Measurements from ENCODE around the gene COTL1.

Gene COTL1

GRCh38 chr16:84595052-84595481 is 22.8 kb downstream of the COTL1 start:
- no peak for ATAC-seq
- TF ChIP-seq CREB5 (CRISPR knock-in tag; IDR thresholded peaks at IDR 0.05; ENCODE audit: low read depth) (no peak), SNAI2 (CRISPR knock-in tag; IDR thresholded peaks at IDR 0.05) (no peak), POU6F1 (CRISPR knock-in tag; IDR thresholded peaks at IDR 0.05; ENCODE audit: borderline replicate concordance, low read depth) (no peak), ZFP30 (CRISPR knock-in tag; IDR thresholded peaks at IDR 0.05) (no peak), ZC3H10 (CRISPR knock-in tag; IDR thresholded peaks at IDR 0.05) (no peak), BACH2 (CRISPR knock-in tag; IDR thresholded peaks at IDR 0.05; ENCODE audit: borderline replicate concordance) (no peak), ESRRG (CRISPR knock-in tag; IDR thresholded peaks at IDR 0.05) (no peak), ISL1 (CRISPR knock-in tag; IDR thresholded peaks at IDR 0.05) (no peak), GLIS3 (CRISPR knock-in tag; IDR thresholded peaks at IDR 0.05) (no peak), ZNF8 (CRISPR knock-in tag; IDR thresholded peaks at IDR 0.05) (no peak), TOX (CRISPR knock-in tag; IDR thresholded peaks at IDR 0.05; ENCODE audit: borderline replicate concordance) (no peak), ARNTL (CRISPR knock-in tag; IDR thresholded peaks at IDR 0.05; ENCODE audit: borderline replicate concordance, low read depth) (no peak), ZNF565 (CRISPR knock-in tag; conservative IDR thresholded peaks at IDR 0.05; ENCODE audit: low read depth) (no peak), PPARA (CRISPR knock-in tag; IDR thresholded peaks at IDR 0.05; ENCODE audit: borderline replicate concordance) (no peak)
- TF ChIP-seq, protein P1, sequence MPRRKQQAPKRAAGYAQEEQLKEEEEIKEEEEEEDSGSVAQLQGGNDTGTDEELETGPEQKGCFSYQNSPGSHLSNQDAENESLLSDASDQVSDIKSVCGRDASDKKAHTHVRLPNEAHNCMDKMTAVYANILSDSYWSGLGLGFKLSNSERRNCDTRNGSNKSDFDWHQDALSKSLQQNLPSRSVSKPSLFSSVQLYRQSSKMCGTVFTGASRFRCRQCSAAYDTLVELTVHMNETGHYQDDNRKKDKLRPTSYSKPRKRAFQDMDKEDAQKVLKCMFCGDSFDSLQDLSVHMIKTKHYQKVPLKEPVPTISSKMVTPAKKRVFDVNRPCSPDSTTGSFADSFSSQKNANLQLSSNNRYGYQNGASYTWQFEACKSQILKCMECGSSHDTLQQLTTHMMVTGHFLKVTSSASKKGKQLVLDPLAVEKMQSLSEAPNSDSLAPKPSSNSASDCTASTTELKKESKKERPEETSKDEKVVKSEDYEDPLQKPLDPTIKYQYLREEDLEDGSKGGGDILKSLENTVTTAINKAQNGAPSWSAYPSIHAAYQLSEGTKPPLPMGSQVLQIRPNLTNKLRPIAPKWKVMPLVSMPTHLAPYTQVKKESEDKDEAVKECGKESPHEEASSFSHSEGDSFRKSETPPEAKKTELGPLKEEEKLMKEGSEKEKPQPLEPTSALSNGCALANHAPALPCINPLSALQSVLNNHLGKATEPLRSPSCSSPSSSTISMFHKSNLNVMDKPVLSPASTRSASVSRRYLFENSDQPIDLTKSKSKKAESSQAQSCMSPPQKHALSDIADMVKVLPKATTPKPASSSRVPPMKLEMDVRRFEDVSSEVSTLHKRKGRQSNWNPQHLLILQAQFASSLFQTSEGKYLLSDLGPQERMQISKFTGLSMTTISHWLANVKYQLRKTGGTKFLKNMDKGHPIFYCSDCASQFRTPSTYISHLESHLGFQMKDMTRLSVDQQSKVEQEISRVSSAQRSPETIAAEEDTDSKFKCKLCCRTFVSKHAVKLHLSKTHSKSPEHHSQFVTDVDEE (CRISPR knock-in tag; IDR thresholded peaks at IDR 0.05) = no peak
- TF ChIP-seq, protein P2, sequence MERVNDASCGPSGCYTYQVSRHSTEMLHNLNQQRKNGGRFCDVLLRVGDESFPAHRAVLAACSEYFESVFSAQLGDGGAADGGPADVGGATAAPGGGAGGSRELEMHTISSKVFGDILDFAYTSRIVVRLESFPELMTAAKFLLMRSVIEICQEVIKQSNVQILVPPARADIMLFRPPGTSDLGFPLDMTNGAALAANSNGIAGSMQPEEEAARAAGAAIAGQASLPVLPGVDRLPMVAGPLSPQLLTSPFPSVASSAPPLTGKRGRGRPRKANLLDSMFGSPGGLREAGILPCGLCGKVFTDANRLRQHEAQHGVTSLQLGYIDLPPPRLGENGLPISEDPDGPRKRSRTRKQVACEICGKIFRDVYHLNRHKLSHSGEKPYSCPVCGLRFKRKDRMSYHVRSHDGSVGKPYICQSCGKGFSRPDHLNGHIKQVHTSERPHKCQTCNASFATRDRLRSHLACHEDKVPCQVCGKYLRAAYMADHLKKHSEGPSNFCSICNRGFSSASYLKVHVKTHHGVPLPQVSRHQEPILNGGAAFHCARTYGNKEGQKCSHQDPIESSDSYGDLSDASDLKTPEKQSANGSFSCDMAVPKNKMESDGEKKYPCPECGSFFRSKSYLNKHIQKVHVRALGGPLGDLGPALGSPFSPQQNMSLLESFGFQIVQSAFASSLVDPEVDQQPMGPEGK (CRISPR knock-in tag; IDR thresholded peaks at IDR 0.05; ENCODE audit: borderline replicate concordance) = no peak

- no peak for ATAC-seq
- TF ChIP-seq TOX (CRISPR knock-in tag; IDR thresholded peaks at IDR 0.05; ENCODE audit: borderline replicate concordance) = no peak
- no peak for TF ChIP-seq ZFP3 (CRISPR knock-in tag; IDR thresholded peaks at IDR 0.05)
- TF ChIP-seq, protein P1 (CRISPR knock-in tag; IDR thresholded peaks at IDR 0.05) = no peak
- no peak for TF ChIP-seq ZNF565 (CRISPR knock-in tag; conservative IDR thresholded peaks at IDR 0.05; ENCODE audit: low read depth)
Observed at GRCh38 chr16:84594725-84595038, 23.2 kb downstream of the COTL1 start.

GRCh38 chr16:84593825-84594724 is 23.8 kb downstream of the COTL1 start:
- no peak for ATAC-seq
- no peak for TF ChIP-seq POU6F1 (CRISPR knock-in tag; IDR thresholded peaks at IDR 0.05; ENCODE audit: borderline replicate concordance, low read depth)
- TF ChIP-seq TCF4 (CRISPR knock-in tag; IDR thresholded peaks at IDR 0.05; ENCODE audit: borderline replicate concordance) = no peak
- no peak for TF ChIP-seq ZNF8 (CRISPR knock-in tag; IDR thresholded peaks at IDR 0.05)
- no peak for TF ChIP-seq ZFP3 (CRISPR knock-in tag; IDR thresholded peaks at IDR 0.05)
- TF ChIP-seq ZFP30 (CRISPR knock-in tag; IDR thresholded peaks at IDR 0.05) = no peak
- TF ChIP-seq ZNF70 (CRISPR knock-in tag; IDR thresholded peaks at IDR 0.05) = no peak
- TF ChIP-seq ARNTL (CRISPR knock-in tag; IDR thresholded peaks at IDR 0.05; ENCODE audit: borderline replicate concordance, low read depth) = no peak
- TF ChIP-seq, protein P3, sequence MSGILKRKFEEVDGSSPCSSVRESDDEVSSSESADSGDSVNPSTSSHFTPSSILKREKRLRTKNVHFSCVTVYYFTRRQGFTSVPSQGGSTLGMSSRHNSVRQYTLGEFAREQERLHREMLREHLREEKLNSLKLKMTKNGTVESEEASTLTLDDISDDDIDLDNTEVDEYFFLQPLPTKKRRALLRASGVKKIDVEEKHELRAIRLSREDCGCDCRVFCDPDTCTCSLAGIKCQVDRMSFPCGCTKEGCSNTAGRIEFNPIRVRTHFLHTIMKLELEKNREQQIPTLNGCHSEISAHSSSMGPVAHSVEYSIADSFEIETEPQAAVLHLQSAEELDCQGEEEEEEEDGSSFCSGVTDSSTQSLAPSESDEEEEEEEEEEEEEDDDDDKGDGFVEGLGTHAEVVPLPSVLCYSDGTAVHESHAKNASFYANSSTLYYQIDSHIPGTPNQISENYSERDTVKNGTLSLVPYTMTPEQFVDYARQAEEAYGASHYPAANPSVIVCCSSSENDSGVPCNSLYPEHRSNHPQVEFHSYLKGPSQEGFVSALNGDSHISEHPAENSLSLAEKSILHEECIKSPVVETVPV (CRISPR knock-in tag; IDR thresholded peaks at IDR 0.05) = no peak
- TF ChIP-seq GLIS3 (CRISPR knock-in tag; IDR thresholded peaks at IDR 0.05) = no peak

Data from SK-N-SH treated with all-trans-retinoic acid at 6 μM for 48 hours (cell line).